Natural killer cell (primary cell): Measurements from ENCODE around the gene PIGL. TPM values are rescaled to one million over a fixed set of nuclear protein-coding genes. Genes with fewer than 3 reads are reported as not detected.
A peak's percentile ranks its signal among the peaks of the same experiment; 100 is the strongest.

Source experiments
- ATAC-seq, 3 donors: fragments of 150-1000 bp in 2 of 3; fragments of 200-7000 bp in 1 of 3; cut with Tn5 transposase; 1 replicate in 1 of 3; 2 replicates in 2 of 3; pipeline ENCODE4 v1.10.0; 2021; ENCODE audit warnings: mild to moderate bottlenecking in 2 of 3, moderate library complexity in 2 of 3
- DNase-seq, 2 donors: peaks; one replicate each; pipeline versions ENCODE4 v3.0.0 to v3.0.0-alpha.2; 2013 to 2021; ENCODE audit warnings: mixed read lengths in 1 of 2
- H3K27ac ChIP-seq: one replicate; pipeline ENCODE4 v1.5.1; 2013; ENCODE audit warnings: mild to moderate bottlenecking, low read length
- H3K27me3 ChIP-seq: one replicate; pipeline ENCODE4 v1.6.1; 2013; ENCODE audit warnings: low read length; ENCODE audit not compliant: control insufficient read depth, insufficient read depth
- H3K36me3 ChIP-seq: one replicate; pipeline ENCODE4 v1.6.1; 2013; ENCODE audit warnings: low read length; ENCODE audit not compliant: control insufficient read depth, insufficient read depth
- H3K4me1 ChIP-seq: one replicate; pipeline ENCODE4 v1.6.1; 2013; ENCODE audit warnings: low read length; ENCODE audit not compliant: control insufficient read depth, insufficient read depth
- H3K4me3 ChIP-seq: one replicate; pipeline ENCODE4 v1.5.1; 2013; ENCODE audit warnings: low read length
- H3K9me3 ChIP-seq: one replicate; pipeline ENCODE4 v1.6.1; 2013; ENCODE audit warnings: low read length; ENCODE audit not compliant: control insufficient read depth, insufficient read depth
- H3K27ac Mint-ChIP-seq, 2 donors: one replicate each; pipeline ENCODE4 v1.8.0; 2022; ENCODE audit warnings: mild to moderate bottlenecking in 2 of 2, mixed read lengths in 2 of 2, moderate library complexity in 1 of 2
- H3K27me3 Mint-ChIP-seq, 2 donors: one replicate each; pipeline ENCODE4 v1.8.0; 2022; ENCODE audit warnings: low read depth in 2 of 2, mixed read lengths in 2 of 2
- H3K36me3 Mint-ChIP-seq: one replicate; pipeline ENCODE4 v1.8.0; 2022; ENCODE audit warnings: mixed read lengths
- H3K4me1 Mint-ChIP-seq, 2 donors: one replicate each; pipeline ENCODE4 v1.8.0; 2022; ENCODE audit warnings: mixed read lengths in 2 of 2
- H3K4me3 Mint-ChIP-seq: one replicate; pipeline ENCODE4 v1.8.0; 2022; ENCODE audit warnings: mild to moderate bottlenecking, moderate library complexity, mixed read lengths
- H3K9me3 Mint-ChIP-seq, 2 donors: one replicate each; pipeline ENCODE4 v1.8.0; 2022; ENCODE audit warnings: mixed read lengths in 2 of 2
- CTCF ChIP-seq: fragments of 200-600 bp; IDR thresholded peaks from one replicate; pipeline ENCODE4 v1.8.0; 2022; ENCODE audit warnings: antibody characterized with exemption
- WGBS: methylation state at CpG from one replicate; pipeline ENCODE4 v1.1.7; 2013; ENCODE audit warnings: missing lambda C conversion rate; ENCODE audit not compliant: insufficient coverage; 5-methylcytosine and 5-hydroxymethylcytosine counted together
- intact Hi-C: fragments of 100-400 bp; cut with micrococcal nuclease; formaldehyde crosslinking; loops from one replicate; pipeline ENCODE4 v1.14.2; 2022
- total RNA-seq, 4 donors: library from RNA; stranded (reverse); fragments of 120-200 nt in 1 of 4; gene quantifications; one replicate each; pipeline versions ENCODE4 v1.2.3 to v1.2.4, GENCODE V29; 2013 to 2022

The PIGL gene
- total RNA-seq, 3 donors from 2014 or later (not counting 1 experiment from before 2014, with no cell fraction given) = 44.2 to 68.3 (median 47.9) TPM

- no peak overlapping the region for H3K4me3 ChIP-seq
- H3K27ac ChIP-seq = no peak overlapping the region
- Mint-ChIP-seq H3K4me1 (peaks cover 26 to 28% of the 10 kb centered on the region in 2 donors), H3K4me3 (no peak overlapping the region), H3K27ac (no peak overlapping the region), H3K36me3 (no peaks in the 10 kb centered on the region), H3K27me3 (no peaks in the 10 kb centered on the region), H3K9me3 (no peaks in the 10 kb centered on the region)
- TF ChIP-seq CTCF = no peak
- no peaks in the 10 kb centered on the region for H3K27me3 ChIP-seq
- H3K9me3 ChIP-seq = no peaks in the 10 kb centered on the region
- H3K4me1 ChIP-seq = peaks cover 27% of the 10 kb centered on the region
- intact Hi-C loops = no loop called here
- ATAC-seq = no peak
- DNase-seq = no peak
- no peaks in the 10 kb centered on the region for H3K36me3 ChIP-seq
These were observed 65.5 kb downstream of the PIGL start for GRCh38 chr17:16282522-16282921.

DNA sequence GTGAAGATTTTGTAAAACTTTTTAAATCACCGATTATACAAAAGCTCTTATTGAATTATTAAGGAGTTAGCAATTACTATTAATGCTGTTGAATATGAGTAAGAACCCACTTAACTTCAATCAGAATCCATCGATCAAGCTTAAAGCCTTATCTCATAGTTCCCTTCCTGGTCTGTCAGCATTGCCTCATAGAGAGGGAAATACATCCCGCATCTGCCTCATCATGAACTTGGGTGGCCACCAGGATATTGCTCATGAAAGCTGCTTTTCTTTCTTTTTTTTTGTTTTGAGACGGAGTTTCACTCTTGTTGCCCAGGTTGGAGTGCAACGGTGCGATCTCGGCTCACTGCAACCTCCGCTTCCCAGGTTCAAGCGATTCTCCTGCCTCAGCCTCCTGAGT, 66.7 kb downstream of the PIGL start:
- Histone ChIP-seq H3K9me3 (no peaks in the 10 kb centered on the region), H3K27ac (no peak overlapping the region), H3K36me3 (no peaks in the 10 kb centered on the region), H3K27me3 (no peaks in the 10 kb centered on the region), H3K4me1 (peaks cover 39% of the 10 kb centered on the region), H3K4me3 (no peak overlapping the region)
- 94% methylated on average over 8 of the region's 9 CpGs for WGBS
- Mint-ChIP-seq H3K27ac (no peak overlapping the region), H3K4me1 (peaks cover 37 to 38% of the 10 kb centered on the region in 2 donors), H3K36me3 (no peaks in the 10 kb centered on the region), H3K4me3 (no peak overlapping the region), H3K27me3 (no peaks in the 10 kb centered on the region), H3K9me3 (no peaks in the 10 kb centered on the region)
- no peak for TF ChIP-seq CTCF
- ATAC-seq = no peak
- intact Hi-C loops = no loop called here
- DNase-seq = no peak

- no peaks in the 10 kb centered on the region for H3K9me3 Mint-ChIP-seq
- no peaks in the 10 kb centered on the region for H3K27me3 Mint-ChIP-seq
- ATAC-seq (no peak), DNase-seq (no peak)
- H3K4me3 ChIP-seq = peak overlapping the region; percentile 4
- no peaks in the 10 kb centered on the region for H3K9me3 ChIP-seq
- H3K4me1 Mint-ChIP-seq = peaks cover 45 to 46% of the 10 kb centered on the region in 2 donors
- 25% methylated on average over 6 of the region's 6 CpGs for WGBS
- peak; percentile 38 for TF ChIP-seq CTCF
- H3K27ac Mint-ChIP-seq = peak overlapping the region; percentile 98 to 100
- no peaks in the 10 kb centered on the region for H3K36me3 ChIP-seq
- peak overlapping the region; percentile 83 for H3K4me3 Mint-ChIP-seq
- H3K27me3 ChIP-seq = no peaks in the 10 kb centered on the region
- H3K4me1 ChIP-seq = peaks cover 43% of the 10 kb centered on the region
- H3K36me3 Mint-ChIP-seq = no peaks in the 10 kb centered on the region
- H3K27ac ChIP-seq = peak overlapping the region; percentile 87
- intact Hi-C loops = loop anchor here (1.0 to 5.0 kb wide), 3 partner anchors 17 to 70 kb away; partner anchors contain the start of genes CENPV and NCOR1
These were observed 68.6 kb downstream of the PIGL start for GRCh38 chr17:16285646-16286008.
